Skeletal muscle cell (primary cell): Measurements from ENCODE around the gene TPST1.
A peak's percentile ranks its signal among the peaks of the same experiment; 100 is the strongest.

Experiments used
- DNase-seq: peaks from one replicate; pipeline ENCODE4 v3.0.0-alpha.2; 2010; ENCODE audit warnings: low read depth
- H3K4me3 ChIP-seq: 2 replicates; pipeline ENCODE4 v1.5.1; 2011; ENCODE audit warnings: low read depth, mild to moderate bottlenecking, control low read depth, low read length, moderate library complexity

The TPST1 gene

DNA sequence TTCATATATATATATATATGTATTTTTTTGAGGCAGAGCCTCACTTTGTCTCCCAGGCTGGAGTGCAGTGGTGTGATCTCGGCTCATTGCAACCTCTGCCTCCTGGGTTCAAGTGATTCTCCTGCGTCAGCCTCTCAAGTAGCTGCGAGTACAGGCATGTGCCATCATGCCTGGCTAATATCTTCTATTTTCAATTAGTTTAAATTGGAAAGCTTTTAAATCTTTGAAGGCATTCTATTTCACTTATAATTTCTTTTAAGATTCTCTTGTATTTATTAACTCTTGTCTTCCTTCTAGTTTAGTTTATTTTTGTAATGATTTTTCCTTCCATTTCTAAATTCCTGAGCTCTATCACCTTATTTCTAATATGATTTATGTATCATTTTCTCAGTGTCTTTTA is 71.2 kb downstream of the TPST1 start:
- DNase-seq = no peak
- H3K4me3 ChIP-seq = no peak overlapping the region

DNA sequence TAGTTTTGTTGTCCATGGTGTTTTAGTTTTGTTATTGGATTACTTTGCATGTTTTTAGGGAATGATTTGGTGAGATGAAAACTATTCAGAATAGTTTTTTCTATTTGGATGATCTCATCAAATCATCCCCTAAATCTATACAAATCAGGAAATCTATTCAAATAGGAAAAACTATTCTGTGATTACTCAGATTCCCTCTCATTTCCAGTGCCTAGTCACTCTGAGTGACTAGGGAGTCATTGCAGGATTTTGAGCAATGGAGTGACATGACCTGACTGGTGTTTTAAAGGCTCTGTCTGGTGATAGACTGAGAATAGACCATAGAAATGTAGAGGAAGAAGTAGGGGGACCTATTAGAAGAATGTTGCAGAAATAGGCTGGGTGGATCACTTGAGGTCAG is 72.4 kb downstream of the TPST1 start:
- no peak overlapping the region for H3K4me3 ChIP-seq
- no peak for DNase-seq

DNA sequence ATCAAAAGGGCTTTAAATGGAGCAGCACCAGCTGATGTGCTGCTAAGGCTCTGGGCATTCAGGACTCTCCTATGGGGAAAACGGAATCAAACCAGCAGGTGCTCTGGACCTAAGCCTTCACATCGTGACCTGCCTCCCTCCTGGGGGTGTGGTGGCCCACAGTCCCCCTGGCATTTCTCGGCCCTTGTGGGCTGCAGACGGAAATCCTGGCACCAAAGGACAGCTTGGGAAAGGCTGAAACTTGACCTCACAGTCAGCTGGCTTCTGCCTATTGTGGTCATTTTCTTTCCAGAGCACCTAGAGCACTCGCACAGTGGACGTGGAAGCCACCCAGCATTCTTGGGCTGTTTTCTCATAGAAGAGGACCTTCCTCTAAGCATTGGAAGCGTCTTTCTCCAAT is 74.8 kb downstream of the TPST1 start:
- DNase-seq = no peak
- no peak overlapping the region for H3K4me3 ChIP-seq

DNA sequence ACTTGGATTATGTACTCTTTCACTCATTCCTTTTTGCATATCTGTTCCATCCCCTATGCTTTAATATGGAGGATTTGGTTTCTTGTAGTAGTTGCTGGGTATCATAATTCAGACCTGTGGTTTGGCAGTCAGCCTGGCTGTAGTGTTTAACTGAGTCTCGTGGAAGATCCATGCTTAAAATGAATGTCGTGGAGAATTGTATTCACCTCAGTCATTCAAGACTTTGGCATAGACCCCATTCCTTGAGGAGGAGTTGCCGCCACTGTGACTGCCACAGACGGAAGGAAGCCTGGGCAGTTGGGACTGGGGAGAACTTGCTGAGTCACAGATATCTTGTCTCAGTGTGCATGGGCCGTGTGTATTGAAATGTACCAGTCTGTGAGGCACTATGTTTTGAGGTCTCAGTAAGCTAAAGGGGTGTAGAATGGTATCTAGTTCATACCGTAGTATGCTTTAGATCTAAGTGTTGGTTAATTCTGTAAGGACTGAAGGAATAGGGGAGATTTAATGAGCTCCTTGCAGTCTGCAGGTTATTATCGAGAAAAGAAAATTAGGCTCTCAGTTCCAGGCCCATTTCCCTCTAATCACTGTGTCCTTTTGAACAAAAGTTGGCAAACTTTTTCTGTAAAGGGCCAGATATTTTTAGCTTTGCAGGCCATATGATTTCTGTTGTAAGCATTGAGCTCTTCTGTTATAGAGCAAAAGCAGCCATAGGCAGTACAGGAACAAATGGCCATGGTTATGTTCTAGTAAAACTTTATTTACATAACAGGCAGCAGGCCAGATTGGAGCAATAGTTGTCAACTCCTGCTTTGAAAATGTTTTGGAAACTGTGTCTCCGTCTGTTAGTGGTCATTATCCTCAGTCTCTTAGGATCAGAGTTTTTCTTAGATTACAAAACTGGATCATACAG is 76.8 kb downstream of the TPST1 start:
- DNase-seq = peak; percentile 94
- no peak overlapping the region for H3K4me3 ChIP-seq

DNA sequence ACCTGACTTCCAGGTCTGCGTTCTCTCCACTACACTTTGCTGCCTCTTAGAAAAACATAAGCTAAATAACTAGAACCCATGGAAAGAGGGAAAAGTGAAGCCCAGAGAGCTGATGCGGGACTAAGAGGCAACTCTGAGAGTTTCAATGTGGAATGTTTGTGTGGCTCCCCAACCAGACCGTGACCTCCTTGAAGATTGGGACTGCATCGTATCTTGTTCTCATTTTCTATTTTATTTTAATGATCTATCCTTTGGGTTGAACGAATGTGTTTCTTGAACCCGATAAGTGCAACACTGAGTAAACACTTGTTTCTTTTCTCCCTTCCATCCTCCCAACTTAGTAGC is 77.4 kb downstream of the TPST1 start:
- DNase-seq = no peak
- no peak overlapping the region for H3K4me3 ChIP-seq

DNA sequence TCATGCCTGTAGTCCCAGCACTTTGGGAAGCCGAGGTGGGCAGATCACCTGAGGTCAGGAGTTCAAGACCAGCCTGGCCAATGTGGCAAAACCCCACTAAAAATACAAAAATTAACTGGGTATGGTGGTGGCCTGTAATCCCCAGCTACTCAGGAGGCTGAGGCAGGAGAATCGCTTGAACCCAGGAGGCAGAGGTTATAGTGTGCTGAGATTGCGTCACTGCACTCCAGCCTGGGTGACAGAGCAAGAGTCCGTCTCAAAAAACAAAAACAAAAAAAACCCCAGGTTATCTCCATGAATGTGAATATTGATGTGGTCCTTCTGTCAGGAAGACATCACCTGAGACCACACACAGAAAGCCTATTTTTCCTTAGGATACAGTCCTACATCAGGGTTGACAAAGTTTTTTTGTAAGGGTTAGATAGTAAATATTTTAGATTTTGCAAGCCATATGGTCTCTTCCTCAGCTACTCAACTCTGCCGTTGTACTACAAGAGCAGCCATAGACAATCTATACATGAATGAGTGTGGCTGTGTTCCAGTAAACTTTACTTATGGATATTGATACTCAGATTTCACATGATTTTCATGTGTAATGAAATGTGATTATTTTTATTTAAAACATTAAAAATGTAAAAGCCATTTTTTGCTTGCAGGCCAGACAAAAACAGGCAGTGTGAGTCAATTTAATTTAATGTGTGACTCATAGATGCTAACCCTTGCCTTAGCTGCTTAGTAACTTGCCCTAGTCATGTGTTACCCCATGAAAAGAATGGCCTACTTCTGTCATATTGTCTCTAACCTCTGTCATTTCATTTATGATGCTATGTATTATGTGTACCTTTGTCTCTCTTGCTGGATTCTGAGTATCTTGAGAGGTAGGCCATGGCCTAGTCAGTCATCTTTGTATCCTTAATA is 78.1 kb downstream of the TPST1 start:
- H3K4me3 ChIP-seq = no peak overlapping the region
- DNase-seq = no peak

DNA sequence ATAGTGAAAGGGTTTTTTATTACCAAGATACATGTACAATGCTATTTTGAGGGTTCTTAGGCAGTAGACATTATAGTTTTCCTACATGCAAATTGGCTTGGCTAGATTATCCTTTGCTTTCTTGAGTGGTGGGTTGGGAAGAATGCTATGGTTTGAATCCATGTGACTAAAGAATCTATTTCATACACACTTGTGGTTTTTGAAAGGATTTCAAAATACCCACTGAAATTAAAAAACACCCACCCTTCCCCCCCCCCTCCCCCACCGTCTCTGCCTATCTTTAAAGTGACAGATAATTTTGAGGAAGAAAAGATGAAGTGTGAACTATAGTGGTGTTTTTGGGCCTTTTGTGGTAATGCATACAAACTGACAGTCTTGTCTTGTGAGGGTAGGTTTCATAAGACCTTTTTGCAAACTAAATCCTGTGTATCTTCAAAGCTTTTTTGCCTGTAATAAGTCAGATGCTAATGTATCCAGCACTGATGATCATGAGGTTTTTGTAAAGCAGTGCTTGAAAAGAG is 90.9 kb downstream of the TPST1 start:
- peak; percentile 31 for DNase-seq
- H3K4me3 ChIP-seq = no peak overlapping the region

DNA sequence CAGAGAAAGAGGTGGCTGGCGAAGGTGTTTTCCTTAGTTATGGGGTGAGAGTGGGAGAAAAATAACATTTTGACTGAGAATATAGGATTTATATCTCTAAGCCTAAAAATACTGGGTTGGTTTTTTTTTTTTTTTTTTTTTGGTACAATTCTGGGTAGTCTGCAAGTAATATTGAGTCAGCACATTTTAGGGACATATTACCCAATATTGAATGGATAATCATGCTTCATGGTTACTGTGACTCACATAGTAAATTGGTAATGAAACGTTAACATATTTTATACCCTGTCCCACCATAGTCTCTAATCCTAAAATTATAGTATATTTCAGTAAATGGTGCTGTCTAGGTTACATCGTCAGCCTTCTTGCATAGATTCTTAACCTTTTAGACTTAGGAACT is 91.4 kb downstream of the TPST1 start:
- peak; percentile 31 for DNase-seq
- no peak overlapping the region for H3K4me3 ChIP-seq

DNA sequence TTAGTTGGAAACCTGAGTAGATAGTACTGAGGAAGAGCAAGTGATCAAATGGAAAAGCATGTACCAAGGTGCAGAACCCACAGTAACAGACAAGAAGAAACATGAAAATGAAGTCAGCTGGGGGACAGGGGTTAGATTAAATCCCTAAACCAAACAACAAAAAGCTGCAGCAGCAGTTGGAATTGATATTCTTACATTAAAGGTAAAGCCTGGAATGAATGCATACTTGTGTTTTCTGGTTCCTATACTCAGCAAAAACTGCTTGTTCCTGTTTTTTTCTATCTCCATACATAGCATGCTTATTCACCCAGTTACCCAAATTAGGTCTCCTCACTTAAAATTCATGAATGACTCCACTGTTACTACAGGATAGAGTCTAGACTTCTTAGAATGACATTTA is 92.4 kb downstream of the TPST1 start:
- no peak overlapping the region for H3K4me3 ChIP-seq
- no peak for DNase-seq

DNA sequence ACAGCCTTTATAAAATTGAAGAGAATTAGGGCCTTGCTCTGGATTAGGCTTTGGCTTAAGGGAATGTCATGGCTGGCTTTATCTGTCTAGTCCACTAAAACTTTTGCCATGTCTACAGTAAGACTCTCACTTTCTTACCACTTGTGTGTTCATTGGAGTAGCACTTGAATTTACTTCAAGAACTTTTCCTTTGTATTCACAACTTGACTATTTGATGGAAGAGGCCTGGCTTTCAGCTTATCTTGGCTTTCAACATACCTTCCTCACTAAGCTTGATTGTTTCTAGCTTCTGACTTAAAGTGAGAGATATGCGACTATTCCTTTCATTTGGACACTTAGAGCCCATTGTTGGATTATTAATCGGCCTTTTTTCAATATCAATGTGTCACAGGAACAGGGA is 96.1 kb downstream of the TPST1 start:
- no peak for DNase-seq
- H3K4me3 ChIP-seq = no peak overlapping the region

DNA sequence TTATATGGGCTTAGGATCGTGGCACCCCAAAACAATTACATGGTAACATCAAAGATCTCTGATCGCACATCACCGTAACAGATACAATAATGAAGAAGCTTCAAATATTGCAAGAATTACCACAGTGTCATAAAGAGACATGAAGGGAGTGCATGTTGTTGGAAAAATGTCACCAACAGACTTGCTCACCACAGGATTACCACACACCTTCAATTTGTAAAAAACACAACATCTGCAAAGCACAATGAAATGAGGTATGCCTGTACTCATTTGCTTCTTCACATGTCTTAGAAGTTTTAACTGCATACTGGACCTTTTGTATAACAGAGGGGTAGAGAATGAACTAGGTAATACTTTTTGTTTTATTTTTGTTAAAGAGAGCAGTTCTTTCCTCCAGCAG is 96.6 kb downstream of the TPST1 start:
- no peak for DNase-seq
- no peak overlapping the region for H3K4me3 ChIP-seq

DNA sequence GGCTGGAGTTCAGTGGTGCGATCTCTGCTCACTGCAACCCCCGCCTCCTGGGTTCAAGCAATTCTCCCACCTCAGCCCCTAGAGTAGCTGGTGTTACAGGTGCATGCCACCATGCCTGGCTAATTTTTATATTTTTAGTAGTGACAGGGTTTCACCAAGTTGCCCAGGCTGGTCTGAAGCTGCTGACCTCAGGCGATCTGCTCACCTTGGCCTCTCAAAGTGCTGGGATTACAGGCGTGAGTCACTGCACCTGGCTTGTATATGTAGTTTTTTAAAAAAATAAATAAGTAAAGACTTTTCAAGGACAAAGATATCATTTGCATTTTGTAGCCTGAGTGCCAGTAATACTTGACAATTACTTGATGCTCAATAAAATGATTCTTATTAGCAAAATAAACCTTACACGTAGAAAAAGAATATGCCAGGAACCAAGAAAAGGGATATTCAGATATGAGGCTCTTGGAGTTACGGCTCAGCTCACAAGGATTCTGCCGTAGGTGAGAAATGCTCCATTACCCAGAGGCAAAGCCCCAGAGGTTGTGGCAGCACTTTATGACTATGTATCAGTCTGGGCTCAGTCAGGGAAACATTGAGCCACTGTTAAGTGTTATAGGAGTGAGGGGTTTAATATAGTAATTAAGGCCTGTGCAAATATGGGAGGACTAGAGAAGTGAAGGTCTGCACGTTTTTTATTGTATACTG is 98.5 kb downstream of the TPST1 start:
- no peak for DNase-seq
- H3K4me3 ChIP-seq = no peak overlapping the region

DNA sequence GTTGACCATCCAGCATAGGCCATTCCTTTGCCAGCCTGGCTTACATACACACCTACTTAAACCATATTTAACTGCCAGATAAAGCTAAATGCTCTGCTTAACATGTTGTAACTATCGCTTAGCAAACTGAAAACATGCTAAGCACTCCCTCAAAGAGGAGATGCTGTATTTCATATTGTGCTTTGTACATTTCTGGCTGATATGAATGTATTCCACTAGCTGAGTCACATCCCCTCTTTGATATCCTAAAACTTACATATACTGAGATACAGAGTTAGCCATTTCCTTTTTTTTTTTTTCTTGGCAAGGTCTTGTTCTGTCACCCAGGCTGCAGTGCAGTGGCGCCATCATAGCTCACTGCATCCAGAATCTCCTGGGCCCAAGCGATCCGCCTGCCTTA is 99.4 kb downstream of the TPST1 start:
- no peak for DNase-seq
- no peak overlapping the region for H3K4me3 ChIP-seq

DNA sequence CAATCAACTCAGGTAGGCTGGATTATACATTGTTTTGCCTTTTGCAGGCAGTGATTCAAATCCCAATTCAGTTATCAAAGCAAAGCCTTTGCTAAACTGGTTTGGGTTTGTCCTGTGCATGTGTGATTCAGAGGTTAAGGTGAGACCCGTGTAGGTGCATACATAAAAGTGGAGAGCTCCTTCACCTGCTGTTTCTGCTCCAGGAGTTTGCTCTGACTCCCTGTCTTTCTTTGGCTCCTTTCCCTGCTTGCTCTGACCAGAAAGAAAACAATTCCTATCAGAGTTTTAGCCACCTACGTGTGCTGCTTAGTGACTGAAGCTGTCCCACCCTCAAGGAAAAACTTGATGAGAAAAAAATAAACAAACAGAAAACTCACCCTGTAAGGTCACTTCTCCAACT is 101.1 kb downstream of the TPST1 start:
- H3K4me3 ChIP-seq = no peak overlapping the region
- no peak for DNase-seq

DNA sequence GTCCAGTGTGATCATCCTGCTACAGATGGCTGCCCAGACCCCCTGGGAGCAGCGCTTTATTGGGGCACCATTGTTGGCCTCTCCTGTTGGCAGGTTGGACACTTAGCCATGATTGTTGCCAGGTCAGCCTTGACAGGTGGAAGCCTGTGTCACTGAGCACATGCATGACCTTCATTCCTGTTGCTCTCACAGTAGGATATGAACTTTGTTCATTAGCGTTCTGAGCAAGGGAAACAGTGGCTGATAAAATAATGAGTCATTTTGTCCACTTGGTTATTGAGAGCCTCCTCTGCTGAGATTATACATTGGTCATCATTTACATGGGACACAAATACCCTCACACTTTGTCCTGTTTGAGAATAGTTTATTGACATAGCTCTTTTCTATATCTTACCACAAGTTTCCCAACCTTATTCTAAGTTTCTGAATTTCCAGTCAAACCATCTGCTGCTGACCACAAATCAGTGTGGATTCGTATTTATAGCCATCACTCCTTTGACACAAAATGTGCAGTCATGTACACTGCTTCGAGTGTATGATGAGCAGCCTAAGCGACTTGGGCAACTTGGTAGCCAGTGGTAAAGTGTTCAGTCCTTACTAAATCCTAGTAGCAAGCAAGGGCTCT is 102.6 kb downstream of the TPST1 start:
- H3K4me3 ChIP-seq = no peak overlapping the region
- no peak for DNase-seq

DNA sequence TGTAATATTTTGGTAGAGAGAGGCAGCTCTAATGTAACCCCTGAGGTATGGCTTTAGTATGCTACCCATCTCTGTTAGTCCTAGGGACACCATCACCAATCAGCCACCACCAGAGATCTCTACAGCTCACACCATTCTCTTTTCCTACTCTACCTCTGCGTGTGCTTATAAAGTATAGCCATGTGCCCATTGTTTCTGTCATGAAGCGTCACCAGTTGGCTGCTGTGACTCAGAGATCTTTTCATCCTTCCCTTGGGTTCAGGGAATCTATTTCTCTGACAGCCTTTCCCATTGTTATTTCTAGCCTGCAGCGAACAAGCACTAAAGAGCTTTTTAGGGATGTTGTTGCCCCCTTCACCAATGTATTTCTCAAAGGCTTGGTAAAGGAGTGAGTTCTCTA is 103.3 kb downstream of the TPST1 start:
- H3K4me3 ChIP-seq = no peak overlapping the region
- DNase-seq = no peak

DNA sequence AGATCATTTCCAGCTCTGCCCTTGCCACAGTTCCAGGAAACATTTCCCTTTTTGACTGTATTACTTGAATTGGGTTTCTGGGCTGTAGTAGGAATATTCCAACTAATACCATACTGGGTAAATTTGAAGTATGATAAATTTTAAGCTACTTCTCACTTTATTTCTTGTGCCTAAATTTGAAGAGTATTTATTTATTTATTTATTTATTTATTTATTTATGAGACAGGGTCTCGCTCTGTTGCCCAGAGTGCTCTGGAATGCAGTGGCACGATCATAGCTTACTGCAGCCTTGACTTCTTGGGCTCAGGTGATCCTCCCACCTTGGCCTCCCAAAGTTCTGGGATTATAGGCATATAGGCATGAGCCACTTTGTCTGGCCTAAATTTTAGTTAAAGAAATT is 105.5 kb downstream of the TPST1 start:
- DNase-seq = no peak
- H3K4me3 ChIP-seq = no peak overlapping the region

DNA sequence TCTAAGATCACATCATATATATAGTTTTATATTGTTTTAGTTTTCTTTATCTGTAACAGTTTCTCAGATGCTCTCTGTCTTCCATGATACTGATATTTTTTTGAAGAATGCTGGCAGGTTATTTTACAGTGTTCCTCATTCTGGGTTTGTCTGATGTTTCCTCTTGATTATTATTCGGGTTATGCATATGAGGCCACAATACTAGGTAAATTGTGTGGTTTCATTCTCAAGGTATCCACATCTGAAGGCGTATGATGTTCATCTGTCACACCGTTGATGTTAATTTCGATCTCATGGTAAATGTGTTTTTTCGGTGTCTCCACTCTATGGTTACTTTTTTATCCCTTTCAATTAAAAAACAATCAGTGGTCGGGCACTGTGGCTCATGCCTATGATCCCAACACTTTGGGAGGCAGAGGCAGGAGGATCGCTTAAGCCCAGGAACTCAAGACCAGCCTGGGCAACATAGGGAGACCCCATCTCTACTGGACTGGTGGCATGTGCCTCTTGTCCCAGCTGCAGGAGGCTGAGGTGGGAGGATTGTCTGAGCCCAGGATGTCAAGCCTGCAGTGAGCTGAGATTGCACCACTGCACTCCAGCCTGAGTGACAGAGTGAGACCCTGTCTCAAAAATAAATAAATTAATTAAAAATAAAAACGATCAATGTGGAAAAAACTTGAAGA is 108.9 kb downstream of the TPST1 start:
- no peak overlapping the region for H3K4me3 ChIP-seq
- DNase-seq = no peak

DNA sequence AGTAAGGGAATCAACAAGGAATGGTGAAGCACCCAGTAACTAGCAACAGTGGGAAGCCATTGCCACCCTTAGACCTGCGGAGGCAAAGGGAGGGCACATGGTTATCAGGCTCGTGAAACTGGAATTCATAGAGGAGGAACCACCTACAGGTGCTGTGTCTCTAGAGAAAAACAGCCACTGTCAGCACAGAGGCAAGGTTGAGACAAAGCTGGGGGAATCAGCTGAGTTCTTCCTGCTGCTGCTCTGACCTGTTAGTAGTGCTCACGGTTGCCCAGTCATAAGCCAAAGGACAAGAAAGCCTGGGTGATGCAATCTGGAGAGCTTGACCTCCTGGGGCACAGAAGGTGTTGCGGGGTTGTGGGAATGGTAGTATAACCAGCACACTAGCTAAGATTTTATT is 110.1 kb downstream of the TPST1 start:
- H3K4me3 ChIP-seq = no peak overlapping the region
- no peak for DNase-seq
